Posterior cingulate gyrus (tissue), 11 donors: ENCODE results near the gene TM4SF1.
"Not testable (repeated sequence)": the region's sequence is repeated elsewhere in the genome, so short reads cannot be mapped to it uniquely, and the experiment has no call there.

Source experiments
- DNase-seq, 10 donors: peaks; one replicate each; pipeline versions ENCODE4 v3.0.0 to v3.0.0-alpha.2; 2020 to 2021; ENCODE audit warnings: mixed read lengths in 3 of 10
- intact Hi-C: fragments of 100-400 bp; cut with DNase I; formaldehyde crosslinking; loops from one replicate; pipeline ENCODE4 v1.15.1; 2023

TM4SF1 gene

DNA sequence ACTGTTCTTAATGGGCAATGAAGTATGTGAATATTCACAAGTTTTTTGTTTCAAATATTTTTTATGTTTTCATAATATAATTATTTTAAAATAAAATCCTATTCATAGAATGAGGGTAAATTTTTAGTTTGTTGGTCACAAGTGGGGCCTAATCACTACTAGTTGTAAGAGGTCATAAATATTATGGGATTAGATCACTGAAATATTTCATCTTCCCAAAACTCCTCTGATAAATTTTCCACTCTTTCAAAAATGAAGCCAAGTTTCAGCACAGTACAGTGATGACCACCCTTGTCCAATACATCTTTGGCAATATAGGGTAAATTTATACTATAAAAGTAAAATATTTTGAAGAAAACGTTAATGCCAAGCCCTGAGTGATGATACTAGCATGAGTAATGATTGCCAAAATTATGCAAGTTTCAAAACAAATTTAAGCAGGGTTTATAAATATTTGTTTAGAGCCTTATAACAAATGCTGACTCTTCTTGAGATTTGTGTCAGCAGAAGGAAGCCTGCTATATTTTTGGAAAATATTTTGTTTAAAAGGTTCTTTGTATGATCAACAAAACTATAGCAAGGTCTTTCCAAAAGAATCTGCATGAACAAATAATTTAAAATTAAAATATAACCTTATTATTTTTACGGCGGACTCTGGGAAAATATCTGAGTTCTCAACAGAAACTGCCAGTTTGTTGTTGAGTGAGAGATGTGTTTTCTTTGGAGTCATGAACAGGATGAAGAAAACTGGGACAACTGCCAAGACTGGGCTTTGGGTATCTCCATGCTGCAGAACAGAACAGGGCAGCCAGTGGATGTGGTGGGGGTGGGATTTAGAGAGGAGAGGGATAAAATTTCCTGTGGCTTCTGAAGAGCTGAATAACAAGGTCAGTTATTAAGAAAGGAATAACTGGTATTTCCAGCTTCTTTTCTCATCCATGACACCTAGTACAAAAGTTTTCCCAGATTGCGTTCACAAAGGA is 17.9 kb upstream of the TM4SF1 start:
- intact Hi-C loops = no loop called here
- no peak for DNase-seq

DNA sequence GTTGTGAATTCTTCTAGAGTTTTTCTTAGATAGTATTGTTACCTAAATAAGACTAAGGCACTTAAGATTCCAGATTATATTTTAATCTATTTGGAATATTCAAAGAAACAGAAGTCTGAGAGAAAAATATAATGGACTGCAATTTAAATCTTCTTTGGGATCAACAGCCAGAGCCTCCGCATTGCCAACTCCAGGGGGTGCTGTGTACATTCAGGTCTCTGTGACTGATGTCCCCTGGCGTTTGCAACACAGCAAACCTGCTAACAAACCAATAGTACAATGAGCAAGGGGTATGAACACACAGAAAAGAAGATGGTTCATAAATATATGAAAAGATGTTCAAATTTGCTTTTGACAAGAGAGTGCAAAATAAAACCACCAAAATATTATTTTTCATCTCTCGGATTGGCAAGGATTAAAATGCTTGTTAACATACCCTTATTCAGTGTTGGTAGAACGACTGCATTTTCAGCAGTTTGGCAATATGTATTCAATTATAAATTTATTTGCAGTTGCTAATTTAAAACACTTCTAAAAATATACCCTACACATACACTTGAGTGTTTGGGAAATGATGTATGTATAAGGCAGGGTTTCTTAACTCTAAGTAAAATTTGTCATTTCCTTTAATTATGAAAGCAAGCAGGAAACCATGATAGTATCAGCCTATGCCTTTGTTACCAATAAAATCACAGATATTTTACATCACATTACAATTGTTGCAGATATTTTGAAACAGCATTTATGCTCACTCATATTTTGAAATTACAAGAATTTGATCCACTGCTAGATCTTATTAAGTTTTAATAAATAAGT is 16.1 kb upstream of the TM4SF1 start:
- intact Hi-C loops = loop anchor here (2.0 kb wide), 1 partner anchor 87 kb away; no protein-coding TSS in a partner anchor

DNA sequence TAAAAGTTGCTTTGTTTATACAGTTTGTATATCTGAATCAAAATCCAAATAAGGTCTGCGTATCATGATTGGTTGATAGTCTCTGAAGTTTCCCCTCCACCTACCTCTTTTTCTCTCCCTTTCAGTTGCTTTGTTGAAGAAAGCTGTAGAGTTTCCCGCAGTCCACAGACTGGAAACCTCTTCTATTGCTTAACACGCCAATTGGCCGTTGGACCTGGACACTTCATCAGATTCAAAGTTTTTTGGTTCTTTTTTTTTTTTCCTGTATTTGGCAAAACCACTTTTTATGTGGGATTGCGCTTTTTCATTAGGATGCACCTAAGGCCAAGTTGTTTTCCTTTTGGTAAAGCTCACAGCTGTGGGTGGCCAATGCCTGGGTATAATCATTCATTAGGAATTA is 14.5 kb upstream of the TM4SF1 start:
- no peak for DNase-seq
- intact Hi-C loops = loop anchor here (2.0 kb wide), 1 partner anchor 89 kb away; no protein-coding TSS in a partner anchor

More for the DNA sequence above, 16.1 kb upstream of the TM4SF1 start:
- peak in 8 of 10 donors; percentile 15 to 86 (median 54) for DNase-seq

DNA sequence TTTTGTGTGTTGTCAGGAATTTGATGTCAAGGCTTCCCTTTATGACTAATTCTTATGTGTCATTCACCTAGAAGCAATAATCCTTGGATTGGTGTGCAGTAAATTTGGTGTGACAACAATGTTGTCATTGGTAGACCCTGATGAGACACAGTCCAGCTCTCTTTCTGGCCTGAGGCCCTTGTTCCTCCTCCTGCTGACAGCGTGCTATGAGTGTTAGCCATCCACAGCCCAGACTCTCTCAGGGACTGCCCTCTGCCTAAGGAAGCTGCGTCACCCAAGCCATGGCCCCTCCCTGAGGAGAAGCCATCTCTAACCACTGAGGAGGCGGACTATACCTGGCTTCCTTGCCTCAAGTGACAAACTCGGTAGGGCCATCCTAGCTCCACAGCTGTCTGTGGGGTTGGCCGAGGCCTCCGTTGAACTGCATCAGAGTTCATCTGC is 13.3 kb upstream of the TM4SF1 start:
- no peak for DNase-seq
- intact Hi-C loops = no loop called here

DNA sequence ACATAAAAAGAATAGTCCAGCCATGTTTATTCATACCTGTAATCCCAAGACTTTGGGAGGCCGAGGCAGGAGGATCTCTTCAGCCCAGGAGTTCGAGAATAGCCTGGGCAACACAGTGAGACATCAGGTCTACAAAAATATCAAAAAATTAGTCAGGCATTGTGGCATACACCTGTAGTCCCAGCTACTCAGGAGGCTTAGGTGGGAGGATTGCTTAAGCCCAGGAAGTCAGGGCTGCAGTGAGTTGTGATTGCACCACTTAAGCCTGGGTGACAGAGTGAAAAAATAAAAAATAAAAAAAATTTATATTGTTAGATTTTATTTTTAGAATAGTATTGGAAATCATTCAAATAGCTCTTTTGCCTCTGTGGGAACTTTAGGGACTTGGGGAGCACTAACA is 12.8 kb upstream of the TM4SF1 start:
- intact Hi-C loops = no loop called here
- no peak for DNase-seq

DNA sequence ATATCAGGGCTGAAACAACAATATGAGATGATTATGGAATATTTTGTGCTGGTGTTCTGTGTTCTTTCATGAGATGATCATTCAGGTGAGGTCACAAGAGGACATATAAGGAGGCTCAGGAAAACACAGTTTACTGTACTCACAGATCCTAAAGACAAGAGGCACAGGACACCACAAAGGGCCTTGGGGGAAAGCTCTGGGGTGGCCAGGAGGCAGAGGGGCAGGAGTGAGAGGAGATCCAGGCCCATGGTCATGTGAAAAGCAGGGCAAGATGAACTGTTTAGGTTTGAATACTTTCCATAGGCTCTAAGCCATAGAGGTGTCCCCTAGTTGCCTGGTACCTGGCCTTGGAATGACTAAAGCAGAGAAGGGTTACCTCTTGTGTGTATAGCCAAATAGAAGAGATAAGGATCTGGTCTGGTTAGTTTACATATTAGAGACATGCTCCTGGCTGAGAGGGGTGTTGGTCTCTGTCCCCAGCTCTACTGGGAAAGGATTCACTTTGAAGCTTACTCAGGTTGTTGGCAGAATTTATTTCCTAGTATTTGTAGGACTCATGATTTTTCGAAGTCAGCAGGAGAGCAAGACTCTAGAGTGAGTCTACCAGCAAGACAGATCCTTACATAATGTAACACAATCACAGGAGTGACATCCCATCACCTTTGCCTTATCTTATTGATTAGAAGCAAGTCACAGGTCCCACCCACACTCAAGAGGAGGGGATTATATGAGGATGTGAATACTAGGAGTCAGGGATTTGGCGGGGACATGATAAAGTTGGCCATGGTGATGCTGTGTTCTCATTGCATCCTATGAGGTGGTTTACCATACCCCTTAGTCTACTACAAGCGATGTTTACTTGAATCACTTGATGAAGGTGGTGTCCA is 11.3 kb upstream of the TM4SF1 start:
- intact Hi-C loops = loop anchor here (2.0 kb wide), 1 partner anchor 24 kb away; no protein-coding TSS in a partner anchor
- DNase-seq = no peak

DNA sequence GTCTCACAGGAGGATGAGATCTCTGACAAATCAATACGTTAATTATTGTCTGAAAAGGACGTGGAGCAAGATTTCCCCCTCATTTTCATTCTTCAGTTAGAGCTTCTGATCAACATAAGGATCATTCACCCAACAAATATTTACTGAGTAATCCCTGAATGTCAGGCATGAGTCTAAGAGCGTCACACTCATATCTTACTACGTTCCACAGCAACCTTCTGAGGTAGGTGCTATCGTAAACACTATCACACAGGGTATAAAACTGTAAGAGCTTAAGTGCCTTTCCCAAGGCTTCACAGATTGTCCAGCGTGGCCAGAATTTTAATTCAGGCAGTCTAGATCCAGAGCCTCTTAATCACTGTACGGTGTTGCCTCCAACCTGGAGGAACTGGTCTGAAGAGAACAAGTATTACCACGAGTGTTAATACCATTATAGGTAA is 10.6 kb upstream of the TM4SF1 start:
- intact Hi-C loops = loop anchor here (2.0 kb wide), 1 partner anchor 23 kb away; no protein-coding TSS in a partner anchor
- no peak for DNase-seq

DNA sequence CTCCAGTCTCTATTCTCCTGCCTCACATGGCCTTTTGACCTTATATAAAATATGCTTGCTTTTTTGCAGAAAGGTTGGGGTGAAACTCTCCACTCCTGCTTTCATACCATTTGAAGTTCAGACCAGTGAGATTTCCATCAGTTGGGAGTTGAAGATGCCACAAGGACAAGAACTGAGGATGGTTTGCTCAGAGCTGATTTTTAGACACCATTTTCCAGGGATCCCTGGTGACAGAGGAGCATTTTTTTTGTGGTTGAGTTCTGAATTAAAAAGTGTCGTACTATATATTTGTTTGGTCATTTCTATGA is 8.8 kb upstream of the TM4SF1 start:
- no peak for DNase-seq
- intact Hi-C loops = no loop called here

DNA sequence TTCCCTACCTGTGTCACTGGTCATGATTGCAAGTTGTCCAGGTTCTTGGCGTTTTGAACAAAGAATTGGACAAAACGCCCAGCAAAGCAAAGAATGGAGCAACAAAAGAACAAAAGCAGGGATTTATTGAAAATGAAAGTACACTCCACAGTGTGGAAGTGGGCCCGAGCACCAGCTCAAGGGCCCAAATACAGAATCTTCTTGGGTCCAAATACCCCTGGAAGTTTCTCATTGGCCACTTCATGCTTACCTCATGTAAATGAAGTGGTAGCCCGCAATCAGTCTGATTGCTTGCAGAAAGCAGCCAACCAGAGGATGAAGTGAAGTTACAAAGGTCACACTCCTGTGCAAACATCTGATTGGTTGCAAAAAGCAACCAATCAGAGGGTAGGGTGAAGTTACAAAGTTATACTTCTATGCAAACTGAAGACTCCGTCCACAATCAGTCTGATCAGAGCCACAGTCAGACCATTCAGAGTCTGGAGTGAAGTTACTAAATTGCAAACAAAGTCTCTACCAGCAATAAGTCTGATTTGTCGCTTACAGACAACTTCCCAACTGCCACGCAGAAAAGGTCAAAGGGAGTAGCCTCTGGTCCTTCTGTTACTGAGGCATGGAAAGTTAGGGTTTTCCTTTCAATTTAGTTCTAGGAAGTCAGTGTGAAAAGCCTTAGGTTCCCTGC is 8.3 kb upstream of the TM4SF1 start:
- intact Hi-C loops = no loop called here

DNA sequence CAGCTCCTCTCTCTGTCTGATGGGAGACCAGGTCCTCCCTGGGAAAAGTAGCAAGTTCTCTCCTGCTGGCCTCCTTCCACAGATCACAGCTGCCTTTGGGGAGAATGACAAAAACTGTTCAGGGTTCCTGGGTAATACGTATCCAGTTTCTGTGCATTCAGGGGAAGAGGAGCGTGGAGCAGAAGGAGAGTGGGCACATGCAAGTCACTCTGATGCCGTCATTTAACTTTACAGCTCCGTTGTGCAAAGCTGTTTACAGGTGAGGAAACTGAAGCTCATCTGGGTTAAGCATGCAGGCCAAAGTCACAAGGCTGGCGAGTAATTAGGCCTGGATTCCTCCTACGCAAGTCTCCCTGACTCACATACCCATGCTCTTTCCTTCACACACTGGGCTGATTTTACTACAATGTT is 7.5 kb upstream of the TM4SF1 start:
- DNase-seq = no peak
- intact Hi-C loops = no loop called here

More for the DNA sequence above, 8.3 kb upstream of the TM4SF1 start:
- no peak for DNase-seq

DNA sequence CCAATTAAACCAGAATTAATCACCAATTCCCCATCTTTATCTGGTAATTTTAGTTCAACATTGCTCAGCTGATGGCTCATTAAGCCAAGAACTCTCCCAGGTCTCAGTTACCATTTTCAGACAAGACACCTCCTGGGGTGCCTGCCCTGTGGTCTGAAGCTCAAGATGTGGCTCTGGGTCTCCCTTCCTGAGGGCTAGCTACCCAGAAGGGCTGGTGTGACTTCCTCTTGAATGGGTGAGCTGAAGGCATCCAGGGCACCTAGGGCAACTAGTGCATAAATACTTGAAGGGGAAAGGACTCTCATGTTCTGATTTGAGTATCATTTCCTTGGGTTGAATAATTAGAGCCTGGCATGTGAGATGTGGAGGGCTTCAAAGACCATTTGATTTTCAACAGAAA is 6.7 kb upstream of the TM4SF1 start:
- intact Hi-C loops = no loop called here
- DNase-seq = no peak

DNA sequence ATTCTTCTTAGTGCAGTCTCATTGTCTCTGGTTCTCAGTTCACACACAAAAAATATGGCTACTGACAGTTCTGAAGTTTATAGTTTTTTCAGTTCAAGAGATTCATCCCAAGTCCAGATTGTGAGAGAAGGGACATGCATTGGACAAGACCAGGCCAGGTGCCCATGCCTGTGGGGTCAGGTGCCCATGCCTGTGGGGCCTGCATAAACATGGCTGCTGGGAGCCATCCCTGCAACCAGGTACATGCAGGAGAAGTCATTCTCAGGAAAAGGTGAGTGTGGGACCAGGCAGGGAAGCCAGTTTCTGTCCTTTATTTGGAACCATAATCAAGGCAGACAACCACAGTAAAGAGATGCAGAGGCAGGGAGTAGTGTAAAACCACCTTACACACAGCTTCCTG is 6.3 kb upstream of the TM4SF1 start:
- intact Hi-C loops = no loop called here

DNA sequence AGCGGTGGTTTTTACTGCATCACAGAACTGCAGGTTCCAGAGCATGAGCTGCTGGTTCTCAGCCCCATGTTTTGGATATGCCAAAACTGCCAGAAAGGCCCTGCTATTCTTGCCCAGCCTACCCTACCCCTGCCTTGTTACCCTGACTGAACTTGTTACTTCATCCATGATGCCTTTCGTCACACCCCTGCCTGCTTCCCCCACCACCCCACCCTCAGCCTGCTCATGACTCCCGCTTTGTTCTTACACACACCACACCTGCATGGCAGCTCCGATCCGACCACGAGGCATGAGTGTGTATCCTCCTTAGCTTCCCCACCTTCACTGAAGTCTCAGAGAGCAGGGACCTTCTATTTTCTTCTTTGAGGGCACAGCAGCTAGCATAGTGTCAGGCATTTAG is 5.1 kb upstream of the TM4SF1 start:
- DNase-seq = no peak
- intact Hi-C loops = no loop called here

More for the DNA sequence above, 6.3 kb upstream of the TM4SF1 start:
- peak in 1 of 10 donors; percentile 51 for DNase-seq

DNA sequence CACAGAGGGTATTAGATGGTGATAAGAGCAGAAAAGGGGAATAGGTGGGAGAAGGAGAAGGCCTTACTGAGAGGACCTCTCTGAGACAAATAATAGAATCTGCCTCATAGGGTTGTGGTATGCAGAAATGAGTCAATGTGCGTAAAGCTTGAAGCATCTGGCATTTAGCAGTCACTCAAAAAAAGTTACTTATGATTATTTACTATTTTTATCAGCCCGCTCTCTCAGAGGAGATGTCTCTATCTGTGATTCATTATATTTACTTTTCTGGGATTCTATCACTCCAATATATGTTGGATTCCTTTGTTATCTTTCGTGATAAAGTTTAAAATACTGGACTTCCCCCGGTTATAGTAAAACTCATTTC is 4.6 kb upstream of the TM4SF1 start:
- no peak for DNase-seq
- intact Hi-C loops = no loop called here

DNA sequence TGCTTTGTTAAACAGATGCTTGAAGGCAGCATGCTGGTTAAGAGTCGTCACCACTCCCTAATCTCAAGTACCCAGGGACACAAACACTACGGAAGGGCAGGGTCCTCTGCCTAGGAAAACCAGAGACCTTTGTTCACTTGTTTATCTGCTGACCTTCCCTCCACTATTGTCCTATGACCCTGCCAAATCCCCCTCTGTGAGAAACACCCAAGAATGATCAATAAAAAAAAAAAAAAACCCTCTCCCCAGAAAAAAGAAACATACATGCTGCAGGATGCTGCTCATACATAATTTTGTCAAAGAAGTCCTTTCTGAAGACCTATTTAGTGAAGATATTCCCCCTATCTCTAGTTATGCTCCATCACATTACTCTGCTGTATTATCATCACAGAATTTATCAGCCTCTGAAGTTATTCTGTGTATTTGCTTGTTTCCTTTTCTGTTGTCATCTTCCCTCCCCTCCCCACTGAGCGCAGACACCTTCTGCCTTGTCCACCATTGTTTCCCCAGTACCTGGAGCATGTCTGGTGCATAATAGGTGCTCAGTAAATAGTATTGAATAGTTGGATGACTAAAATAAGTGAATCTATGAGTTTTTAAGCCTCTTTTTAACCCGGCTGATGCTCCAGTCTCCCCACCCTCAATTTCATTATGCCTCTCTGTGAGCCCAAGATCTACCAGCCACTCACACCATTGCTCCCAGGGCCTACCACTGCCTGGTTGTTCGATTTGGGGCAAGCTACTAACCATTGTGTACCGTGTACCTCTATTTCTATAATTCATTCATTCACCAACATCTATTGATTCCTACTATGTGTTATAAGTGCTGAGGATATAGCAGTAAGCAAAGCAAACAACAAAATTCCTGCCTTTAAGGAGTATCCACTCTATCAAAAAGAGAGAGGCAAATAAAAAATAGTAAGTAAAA is 4.0 kb upstream of the TM4SF1 start:
- no peak for DNase-seq
- intact Hi-C loops = no loop called here

DNA sequence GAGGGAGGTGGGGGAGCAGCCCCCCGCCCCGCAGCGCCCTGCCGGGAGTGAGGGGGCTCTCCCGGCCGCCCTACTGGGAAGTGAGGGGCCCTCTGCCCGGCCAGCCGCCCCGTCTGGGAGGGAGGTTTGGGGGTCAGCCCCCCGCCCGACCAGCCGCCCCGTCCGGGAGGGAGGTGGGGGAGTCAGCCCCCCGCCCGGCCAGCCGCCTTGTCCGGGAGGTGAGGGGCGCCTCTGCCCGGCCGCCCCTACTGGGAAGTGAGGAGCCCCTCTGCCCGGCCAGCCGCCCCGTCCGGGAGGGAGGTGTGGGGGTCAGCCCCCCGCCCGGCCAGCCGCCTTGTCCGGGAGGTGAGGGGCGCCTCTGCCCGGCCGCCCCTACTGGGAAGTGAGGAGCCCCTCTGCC is 2.8 kb upstream of the TM4SF1 start:
- intact Hi-C loops, DNase-seq: not testable (repeated sequence)

DNA sequence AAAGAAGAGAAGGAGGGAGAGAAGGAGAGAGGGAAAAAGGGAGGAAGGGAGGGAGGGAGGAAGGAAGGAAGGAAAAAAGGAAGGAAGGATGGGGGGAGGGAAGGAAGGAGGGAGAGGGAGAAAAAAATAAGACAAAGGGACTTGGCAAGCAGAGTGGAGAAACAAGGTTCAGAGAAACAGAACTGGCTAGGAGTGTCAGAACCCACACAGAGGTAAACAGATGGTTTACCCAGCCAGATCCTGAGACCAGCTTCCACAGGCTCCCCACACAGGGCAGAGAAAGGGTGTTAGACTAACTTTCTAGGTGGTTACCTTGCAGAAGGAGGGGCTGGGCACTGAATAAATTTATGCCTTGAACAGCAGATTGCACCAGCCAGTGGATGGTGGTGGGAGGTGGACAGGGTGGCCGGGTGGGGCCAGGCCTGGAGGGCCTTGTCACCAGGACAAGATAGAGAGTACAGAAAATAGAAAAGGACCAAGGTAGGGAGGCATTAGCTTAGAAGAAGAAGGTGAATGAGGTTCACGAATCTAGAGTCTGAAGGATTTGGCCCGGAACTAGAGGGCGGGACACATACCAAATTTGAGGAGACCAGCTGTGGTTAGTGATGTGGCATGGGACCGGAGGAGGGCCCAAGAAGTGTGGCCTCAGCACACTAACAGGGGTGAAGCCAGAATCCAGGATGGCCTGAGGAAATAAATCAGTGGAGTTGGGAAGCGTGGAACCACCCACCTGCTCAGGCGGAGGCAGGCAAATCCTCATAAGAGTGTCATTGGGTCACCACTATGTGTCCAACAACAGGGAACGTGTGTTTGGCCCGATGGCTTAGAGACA is 1.2 kb upstream of the TM4SF1 start:
- DNase-seq = peak in 1 of 10 donors; percentile 59
- intact Hi-C loops = no loop called here
